GM21528 (cell line): ENCODE data around the gene PAPOLA.

Experiments
- ATAC-seq: cut with Tn5 transposase; IDR thresholded peaks from one replicate; pipeline ENCODE4 v1.9.1; 2021; ENCODE audit warnings: mild to moderate bottlenecking, moderate library complexity; ENCODE audit not compliant: unreplicated experiment, low FRiP score

The PAPOLA gene

GRCh38 chr14:96554315-96554910 is 52.2 kb downstream of the PAPOLA start:
- no peak for ATAC-seq

DNA sequence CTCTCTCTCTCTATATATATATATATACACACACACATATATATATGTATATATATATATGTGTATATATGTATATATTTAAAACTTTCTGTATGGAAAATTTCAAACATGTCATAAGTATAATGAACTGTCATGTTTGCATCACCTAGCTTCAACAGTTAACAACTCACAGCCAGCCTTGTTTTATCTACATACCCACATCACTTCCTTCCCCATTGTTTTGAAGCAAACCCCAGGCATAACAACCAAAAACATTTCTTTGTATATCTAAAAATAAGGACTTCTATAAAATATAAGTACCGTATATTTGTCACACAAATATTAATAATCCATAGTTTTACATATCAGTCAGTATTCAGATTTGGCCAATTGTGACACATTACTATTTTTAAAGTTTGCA is 57.4 kb downstream of the PAPOLA start:
- no peak for ATAC-seq

GRCh38 chr14:96564389-96564788 is 62.2 kb downstream of the PAPOLA start:
- ATAC-seq, result no peak

DNA sequence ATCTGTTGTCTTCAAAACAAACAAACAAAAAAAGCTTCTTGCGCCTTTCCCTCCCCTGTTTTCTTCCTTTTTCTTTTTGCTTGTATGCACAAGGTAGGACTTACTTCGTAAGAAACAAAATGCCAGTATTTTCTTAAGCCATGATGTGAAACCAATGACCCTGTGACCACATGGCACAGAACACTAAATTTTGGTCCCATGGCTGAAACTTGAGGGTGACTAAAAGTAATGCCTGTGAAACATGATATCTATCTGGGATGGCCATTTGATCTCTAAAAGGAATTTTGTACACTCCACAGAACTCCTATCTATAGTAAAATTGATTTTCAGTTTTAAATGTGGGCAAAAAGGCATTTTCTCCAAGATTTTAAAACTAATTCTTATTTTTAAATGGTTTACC is 63.6 kb downstream of the PAPOLA start:
- no peak for ATAC-seq

DNA sequence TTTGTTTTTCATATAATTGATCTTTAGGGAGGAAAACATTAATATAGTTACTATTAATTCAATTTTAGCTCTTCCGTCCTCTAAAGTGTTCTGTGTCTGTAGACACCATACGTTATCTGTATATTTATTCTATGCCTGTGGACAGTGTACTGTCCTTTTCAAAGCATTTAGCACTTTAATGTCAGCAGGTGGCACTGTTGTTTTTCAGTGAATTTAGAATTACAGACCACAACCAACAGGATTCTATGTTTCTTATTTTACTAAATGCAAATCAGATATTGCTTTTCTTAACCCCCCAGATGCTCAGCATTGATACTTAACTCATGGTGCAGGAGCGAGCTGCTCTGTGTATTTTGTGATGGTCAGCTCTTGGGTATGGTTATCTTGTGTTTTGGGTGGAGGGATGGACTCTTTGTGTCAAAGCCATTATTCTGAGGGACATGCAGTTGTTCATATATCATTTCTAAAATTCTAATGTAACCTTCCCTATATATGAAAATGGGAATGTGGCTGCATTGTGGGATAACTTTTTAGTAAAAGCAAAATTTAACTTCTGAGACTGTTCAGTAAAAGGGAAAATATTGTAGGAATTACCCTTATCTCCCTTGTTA is 65.2 kb downstream of the PAPOLA start:
- peak; percentile 66 for ATAC-seq

GRCh38 chr14:96568621-96569020 is 66.4 kb downstream of the PAPOLA start:
- ATAC-seq, result no peak

- no peak for ATAC-seq
Measured at GRCh38 chr14:96571311-96571710, 69.1 kb downstream of the PAPOLA start.

DNA sequence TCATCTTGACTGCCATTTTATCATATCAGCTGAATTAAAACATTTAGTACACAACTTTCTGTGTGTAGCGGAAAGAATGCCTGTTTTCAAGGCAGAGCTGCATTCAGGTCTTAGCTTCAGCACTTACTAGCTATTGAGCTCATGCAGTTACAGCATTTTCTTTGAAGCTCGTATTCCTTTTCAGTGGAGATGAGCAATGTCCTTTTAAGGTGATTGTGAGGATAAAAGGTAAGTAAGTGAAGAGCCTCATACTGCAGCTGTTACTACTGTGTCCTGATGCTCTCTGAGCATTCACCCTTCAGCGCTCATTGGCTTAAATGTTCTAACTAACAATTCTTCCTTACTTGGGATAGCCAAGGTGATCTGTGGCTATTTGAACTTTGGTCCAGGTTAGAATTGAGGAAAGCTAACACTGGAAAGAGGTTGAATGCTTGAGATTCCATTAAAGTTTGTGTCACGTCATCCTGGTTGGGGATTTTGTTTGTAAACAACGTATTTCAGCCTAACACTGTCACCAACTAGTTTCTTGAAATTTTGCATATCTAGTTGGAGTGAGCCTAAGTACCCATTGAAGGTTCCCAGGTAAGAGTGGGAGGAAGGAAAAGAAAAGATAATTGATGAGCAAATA is 71.4 kb downstream of the PAPOLA start:
- no peak for ATAC-seq

GRCh38 chr14:96574171-96574632 is 72.0 kb downstream of the PAPOLA start:
- no peak for ATAC-seq

GRCh38 chr14:96574633-96575632 is 72.8 kb downstream of the PAPOLA start:
- ATAC-seq, result no peak

DNA sequence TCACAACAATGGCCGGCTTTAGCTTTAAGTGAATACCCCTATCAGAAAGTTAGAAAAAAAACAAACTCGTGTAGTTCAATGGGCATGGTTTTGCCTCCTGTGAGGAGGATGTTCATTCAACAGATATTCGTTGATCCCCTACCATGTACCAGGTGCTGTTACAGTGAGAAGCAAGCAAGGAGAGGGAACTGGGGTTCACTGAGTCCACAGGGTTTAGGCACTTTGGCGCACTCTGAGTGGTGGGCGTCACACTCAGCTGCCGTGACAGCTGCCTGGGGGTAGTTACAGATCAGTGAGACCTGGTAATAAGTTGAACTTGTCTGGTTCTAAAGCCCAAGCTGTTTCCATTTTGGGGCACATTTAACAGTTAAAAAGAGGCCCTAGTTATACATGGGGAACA is 74.2 kb downstream of the PAPOLA start:
- no peak for ATAC-seq

DNA sequence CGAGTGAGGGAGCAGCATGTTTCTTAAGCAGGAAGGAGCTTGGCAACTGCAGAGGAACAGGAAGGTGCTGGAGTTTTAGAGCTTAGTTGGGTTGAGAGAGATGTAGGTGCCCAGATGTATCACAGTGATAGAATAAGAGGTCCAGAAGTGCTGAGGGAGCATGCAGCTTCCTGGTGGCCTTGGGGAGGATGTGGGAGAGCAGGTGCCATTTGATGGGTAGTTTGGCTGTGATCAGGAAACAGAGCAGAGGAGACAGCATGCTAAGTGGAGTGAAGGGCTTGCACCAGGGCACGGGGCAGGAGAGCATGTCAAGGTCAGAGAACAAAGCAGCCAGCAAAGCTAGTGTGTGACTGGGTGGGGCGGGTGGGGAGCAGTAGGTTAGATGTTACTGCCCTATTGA is 74.8 kb downstream of the PAPOLA start:
- no peak for ATAC-seq

DNA sequence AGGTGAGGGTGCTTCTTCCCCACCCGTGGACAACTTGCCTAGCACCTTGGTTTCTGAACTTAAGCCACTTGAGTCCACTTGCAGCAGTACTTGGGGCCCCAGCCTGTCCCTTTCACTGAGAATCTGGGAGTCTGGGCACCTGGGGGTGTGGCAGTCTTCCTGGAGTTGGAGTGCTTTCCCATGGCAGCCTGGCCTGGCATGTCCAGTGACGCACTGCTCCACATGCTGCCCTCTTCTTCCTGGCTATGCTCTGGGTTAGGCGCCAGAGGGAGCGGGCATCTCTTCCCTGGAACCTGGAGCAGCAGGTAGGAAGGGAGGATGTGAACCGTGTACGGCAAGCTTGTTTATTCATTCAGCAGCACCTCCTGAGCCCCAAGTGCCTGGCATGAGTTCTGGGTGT is 76.4 kb downstream of the PAPOLA start:
- no peak for ATAC-seq

- ATAC-seq, result no peak
Measured at GRCh38 chr14:96579358-96579757, 77.2 kb downstream of the PAPOLA start.

DNA sequence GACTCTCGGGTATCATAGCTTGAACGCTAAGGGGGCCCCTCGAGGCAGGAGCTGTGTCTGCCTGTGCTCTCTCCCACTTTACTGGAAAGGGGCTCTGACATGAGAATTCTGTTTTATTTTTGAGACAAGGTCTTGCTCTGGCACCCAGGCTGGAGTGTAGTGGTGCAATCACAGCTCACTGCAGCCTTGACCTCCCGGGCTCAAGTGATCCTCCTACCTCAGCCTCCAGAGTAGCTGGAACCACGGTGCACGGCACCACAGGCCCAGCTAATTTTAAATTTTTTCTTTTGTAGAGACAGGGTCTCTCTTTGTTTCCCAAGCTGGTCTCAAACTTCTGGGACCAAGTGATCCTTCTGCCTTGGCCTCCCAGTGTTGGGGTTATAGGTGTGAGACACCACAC is 77.7 kb downstream of the PAPOLA start:
- ATAC-seq, result no peak

GRCh38 chr14:96580566-96580965 is 78.4 kb downstream of the PAPOLA start:
- no peak for ATAC-seq

- no peak for ATAC-seq
Measured at GRCh38 chr14:96581026-96581425, 78.8 kb downstream of the PAPOLA start.

DNA sequence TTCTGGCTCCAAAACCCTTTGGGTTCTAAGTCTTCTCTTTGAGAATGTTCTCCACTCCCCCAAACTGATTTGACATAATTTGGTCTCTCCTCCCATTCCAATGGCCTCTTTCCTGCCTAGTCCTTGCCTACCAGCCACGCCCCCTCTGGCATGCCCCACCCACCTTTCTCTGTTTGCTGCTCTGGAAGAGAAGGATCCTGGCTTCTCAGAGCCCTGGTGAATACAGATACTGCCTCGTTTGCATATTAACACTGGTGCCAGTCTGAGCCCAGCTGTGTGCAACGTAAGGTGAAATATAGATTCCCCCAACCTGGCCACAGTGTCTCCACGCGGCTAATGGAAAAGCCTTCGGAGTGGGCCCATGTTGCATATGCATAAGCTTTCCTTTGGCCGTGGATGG is 79.7 kb downstream of the PAPOLA start:
- no peak for ATAC-seq

GRCh38 chr14:96582411-96582961 is 80.3 kb downstream of the PAPOLA start:
- no peak for ATAC-seq

- no peak for ATAC-seq
Measured at GRCh38 chr14:96582995-96583394, 80.8 kb downstream of the PAPOLA start.
